Measurements from ENCODE around the gene HPS5.
"Not testable (repeated sequence)": the region's sequence is repeated elsewhere in the genome, so short reads cannot be mapped to it uniquely, and the experiment has no call there.

The HPS5 gene, protein sequence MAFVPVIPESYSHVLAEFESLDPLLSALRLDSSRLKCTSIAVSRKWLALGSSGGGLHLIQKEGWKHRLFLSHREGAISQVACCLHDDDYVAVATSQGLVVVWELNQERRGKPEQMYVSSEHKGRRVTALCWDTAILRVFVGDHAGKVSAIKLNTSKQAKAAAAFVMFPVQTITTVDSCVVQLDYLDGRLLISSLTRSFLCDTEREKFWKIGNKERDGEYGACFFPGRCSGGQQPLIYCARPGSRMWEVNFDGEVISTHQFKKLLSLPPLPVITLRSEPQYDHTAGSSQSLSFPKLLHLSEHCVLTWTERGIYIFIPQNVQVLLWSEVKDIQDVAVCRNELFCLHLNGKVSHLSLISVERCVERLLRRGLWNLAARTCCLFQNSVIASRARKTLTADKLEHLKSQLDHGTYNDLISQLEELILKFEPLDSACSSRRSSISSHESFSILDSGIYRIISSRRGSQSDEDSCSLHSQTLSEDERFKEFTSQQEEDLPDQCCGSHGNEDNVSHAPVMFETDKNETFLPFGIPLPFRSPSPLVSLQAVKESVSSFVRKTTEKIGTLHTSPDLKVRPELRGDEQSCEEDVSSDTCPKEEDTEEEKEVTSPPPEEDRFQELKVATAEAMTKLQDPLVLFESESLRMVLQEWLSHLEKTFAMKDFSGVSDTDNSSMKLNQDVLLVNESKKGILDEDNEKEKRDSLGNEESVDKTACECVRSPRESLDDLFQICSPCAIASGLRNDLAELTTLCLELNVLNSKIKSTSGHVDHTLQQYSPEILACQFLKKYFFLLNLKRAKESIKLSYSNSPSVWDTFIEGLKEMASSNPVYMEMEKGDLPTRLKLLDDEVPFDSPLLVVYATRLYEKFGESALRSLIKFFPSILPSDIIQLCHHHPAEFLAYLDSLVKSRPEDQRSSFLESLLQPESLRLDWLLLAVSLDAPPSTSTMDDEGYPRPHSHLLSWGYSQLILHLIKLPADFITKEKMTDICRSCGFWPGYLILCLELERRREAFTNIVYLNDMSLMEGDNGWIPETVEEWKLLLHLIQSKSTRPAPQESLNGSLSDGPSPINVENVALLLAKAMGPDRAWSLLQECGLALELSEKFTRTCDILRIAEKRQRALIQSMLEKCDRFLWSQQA

DNA sequence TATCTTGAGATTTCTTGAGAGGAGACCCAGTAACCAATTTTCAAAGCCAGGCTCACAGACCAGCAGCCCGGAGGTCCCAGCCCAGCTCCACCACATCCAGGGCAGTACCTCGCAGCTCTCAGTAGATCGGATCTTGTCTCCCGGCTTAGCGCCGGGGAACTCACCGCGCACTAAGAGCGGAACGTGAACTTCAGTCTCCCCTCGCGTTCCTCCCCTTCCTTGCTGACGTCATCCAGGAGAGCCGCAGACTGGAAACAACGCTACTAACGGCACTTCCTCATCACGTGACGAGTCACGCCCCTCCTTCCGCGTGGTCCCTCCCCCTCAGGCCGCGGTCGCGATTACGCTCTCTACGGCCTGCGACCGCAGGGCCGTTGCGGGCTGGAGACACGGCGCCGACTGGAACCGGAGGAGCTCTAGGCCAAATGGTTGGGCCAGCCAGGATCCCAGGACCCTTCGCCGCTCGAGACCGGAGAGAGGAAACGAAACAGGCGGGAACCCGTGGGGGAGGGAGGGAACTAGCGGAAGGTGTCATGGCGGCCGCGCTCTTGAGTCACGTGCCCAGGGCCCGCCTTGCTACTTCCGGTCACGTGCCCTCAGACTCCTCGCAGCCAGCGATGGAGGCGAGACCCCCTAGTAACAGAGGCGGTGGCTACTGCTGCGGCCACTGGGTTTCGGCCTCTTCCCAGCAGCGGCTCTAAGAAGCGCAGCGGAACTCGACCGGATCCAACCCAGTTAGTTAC is at the start of gene HPS5, which contains the start of gene GTF2H1:
TSS of gene HPS5 (minus strand) at position 172 of the 743 bp plus-strand sequence. CDS start 4,282 bp downstream, outside the sequence.
TSS of gene GTF2H1 (plus strand) at position 599 of the 743 bp plus-strand sequence. CDS start 10,508 bp downstream, outside the sequence.
- DNase-seq: peak; percentile 96

DNA sequence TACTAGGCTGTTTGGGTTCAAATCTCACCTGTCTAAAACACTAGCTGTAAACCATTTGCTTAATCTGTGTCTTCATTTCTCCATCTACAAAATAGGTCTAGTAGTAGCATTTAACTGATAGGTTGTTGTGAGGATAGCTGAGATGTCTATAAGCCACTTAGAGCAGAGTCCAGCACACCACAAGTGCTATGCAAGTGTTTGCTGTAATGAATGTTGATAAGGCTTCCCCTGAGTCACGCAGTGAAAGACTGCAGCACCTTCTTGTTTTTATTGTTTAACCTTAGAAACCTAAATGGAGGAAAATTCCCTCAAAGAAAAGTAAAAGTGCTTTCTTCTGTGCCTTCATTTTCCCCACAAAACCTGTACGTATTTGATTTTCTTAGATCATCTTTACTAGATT is 49.3 kb upstream of the HPS5 start:
- DNase-seq: no peak

DNA sequence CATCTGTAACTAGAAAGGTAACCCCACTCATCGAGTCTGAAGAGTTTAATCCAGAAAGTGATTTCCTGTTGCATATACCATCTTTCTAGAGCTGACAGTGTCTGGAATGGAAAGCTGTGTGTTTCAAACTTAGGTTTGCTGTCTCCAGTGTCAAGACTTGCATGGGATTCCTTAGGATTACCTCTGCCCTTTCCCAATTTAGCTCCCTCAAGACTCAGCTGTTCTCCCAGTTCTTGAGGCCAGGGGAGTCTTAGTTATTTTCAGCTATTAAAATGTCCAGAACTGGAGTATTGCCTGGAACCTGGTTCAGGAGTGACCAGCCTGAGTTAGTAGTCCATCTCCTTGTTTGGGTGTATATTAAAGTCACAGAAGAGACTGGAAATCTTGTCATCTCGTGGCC is 47.5 kb upstream of the HPS5 start:
- no peak for DNase-seq

DNA sequence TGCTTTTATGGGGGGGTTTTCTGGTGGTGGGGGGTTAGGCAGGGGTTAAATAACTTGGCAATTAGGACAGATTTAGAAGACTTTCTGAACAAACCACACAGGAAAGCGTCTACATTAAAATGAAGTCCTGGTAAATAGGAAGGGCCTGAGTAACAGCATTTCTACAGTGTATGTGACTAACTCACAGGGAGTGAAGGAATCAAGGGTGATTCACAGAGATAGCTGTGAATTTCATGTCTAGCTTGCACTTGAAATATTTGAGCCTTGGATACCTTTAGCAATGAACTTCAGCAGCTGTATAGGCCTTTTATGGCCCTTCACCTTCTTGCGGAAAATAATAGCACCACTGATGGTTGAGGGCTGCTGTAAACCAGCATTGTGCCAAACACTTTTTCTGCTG is 46.3 kb upstream of the HPS5 start:
- DNase-seq: no peak

DNA sequence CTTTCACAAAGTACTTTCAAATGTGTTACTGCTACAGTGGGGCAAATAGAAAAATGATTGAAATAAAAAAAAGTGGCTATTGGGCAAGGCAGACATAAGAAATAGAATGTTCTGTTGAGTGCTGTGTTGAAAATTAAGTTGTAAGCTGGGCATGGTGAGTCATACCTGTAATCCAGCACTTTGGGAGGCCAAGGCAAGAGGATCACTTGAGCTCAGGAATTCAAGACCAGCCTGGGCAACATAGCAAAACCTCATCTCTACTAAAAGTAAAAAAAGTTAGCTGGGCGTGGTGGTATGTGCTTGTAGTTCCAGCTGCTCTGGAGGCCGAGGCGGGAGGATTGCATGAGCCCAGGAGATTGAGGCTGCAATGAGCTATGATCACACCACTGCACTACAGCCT is 45.5 kb upstream of the HPS5 start:
- no peak for DNase-seq

DNA sequence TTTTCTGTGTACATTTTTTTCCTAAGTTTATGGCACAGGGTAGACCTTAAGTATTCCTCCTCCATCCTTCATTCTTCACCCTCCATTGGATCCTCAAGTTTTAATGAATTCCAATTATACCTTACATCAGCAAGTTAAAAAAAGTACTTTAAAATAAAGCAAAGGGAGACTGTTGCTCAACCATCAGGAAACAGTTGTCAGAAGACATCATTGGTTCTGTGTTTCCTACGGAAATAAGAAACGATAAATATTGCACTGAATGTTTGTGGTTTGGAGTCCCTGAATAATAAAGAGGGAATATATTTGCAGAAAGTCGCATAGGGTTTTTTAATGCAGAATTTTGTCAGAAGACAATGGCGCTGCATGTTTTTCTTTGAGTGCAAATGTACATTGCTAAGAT is 44.3 kb upstream of the HPS5 start:
- no peak for DNase-seq

DNA sequence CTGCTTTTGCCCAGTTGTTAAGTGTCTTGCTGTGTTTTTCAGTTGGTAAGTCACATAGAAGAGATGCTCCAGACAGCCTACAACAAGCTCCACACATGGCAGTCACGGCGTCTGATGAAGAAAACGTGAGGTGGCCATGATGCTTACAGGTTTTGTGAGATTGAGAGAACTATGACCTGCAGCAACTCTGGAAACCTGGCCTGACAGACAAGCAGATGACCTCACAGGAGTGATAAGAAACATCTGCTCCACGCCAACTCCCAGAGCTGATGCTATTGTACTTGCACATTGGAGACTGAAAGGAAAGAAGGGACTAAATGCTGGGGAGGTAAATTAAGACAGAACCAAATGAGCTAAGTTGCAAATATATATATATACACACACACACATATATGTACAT is 43.8 kb upstream of the HPS5 start:
- DNase-seq: no peak

DNA sequence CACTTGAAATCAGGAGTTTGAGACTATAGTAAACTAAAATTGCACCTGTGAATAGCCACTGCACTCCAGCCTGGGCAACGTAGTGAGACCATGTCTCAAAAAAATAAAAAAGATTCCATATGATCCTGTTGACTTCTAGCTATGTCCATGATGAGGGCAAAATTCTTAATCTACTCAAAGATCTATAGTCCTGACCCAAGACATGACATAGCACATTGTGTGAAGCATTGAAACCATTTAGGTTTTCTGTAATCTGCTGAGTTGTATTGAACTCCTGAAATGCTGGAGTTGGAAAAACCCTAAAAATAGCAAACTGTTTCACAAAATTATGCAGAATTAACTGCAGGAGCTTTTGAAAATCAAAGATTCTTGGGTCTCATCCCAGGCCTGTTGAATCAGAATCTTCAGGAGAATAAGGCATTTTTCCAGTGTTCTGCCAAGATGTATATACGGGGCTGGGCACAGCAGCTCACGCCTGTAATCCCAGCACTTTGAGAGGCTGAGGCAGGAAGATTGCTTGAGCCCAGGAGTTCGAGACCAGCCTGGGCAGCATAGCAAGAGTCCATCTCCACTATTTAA is 42.6 kb upstream of the HPS5 start:
- DNase-seq: no peak

DNA sequence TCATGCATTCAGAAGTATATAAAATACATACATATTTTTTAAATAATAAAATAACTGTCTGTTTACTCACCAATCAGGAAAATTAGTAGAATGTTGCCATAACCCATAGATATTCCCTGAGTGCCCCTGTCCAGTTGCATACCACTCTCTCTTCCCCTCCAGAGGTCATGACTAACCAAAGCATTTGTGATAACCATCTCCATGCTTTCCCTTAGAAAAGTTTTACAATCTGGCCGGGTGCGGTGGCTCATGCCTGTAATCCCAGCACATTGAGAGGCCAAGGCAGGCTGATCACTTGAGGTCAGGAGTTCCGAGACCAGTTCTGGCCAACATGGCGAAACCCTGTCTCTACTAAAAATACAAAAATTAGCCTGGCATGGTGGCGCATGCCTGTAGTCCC is 39.2 kb upstream of the HPS5 start:
- DNase-seq: no peak

DNA sequence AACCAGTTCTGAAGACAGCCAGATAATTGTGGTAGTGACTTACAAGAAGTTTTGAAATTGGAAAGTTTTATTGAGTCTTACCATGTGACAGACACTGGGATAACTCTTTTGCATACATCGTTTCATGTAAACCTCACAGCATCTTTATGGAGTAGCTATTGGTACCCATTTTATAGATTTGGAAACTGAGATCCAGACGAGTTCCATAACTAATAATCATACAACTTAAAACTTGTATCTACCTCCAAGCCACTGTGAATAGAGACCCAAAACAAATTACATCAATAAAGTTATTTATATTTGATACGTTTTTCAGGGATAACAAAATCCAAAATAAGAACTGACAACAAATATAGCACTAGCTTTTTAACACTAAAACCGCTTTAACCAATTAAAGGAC is 36.7 kb upstream of the HPS5 start:
- DNase-seq: no peak

DNA sequence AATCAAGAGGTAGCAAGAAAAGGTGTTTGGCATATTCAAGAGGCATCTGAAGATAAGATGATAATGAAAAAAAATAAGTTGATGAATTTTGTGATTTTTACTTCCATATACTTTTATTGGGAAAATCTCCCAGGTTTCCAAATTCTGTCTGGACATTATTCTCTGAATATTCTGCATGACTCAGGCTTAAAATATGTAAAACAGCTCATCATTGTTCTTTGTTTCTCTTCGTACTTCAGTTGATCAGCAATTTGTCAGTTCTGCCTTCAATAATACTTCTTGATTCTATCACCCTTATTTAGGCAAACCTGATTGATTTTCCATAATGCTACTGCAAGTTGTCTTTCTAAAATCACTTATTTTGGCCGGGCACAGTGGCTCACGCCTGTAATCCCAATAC is 30.6 kb upstream of the HPS5 start:
- DNase-seq: no peak

DNA sequence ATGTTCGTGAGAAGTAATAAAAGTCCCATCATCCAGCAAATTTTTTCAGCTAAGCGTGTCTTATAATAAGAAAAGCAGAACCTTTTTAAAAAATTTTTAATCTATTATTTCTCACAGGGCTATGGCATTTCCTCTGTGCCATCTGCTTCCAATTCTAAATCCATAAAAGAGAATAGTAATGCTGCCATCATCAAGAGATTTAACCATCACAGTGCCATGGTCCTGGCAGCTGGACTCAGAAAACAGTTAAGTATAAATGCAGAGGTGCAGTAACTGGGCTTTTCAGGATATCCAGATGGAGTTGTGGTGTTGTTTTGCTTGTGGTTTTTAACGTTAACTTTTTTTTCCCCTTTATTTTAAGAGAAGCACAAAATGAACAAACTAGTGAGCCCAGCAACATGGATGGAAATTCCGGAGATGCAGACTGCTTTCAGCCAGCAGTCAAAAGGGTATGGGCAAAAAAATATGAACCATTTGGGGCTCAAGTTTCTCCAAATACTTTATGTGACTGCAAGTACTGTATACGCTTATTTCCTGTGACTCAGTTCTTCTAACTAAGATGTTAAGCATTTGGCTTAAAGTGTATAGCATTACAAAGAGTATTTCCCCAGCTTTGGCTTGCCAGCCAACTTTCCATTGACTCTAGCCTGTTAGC is 25.7 kb upstream of the HPS5 start:
- no peak for DNase-seq

DNA sequence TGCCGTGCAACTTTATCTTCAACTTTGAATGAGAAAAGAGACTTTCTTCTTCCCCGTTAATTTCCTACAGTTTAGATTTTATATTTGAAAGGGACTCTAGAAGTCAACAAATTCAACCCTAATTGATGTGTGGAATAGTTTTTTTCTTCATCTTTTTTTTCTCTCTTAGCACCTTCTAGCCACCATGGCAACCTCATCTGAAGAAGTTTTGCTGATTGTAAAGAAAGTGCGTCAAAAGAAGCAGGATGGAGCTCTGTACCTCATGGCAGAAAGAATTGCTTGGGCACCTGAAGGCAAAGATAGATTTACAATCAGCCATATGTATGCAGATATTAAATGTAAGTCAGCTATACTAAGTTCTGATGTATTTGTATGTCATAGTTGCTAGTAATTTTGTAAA is 11.0 kb upstream of the HPS5 start:
- no peak for DNase-seq

DNA sequence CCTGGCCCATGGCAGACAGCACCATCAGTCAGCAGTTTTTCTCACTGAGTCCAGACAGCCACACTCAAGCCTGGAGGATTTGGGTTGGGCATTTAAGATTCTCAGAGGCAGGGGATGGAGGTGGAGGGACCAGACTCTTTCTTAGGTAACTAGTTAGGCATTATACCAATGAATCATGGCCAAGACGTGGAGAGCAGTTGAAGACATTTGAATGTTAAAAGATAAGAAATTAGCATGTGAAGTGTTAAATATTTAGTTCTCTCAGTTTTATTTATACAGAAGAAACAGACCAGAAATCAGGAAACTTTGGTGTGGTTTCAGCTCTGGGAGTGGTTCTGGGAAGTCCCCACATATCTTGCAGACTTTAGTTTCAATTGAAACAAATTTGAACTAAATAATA is 10.4 kb upstream of the HPS5 start:
- no peak for DNase-seq

DNA sequence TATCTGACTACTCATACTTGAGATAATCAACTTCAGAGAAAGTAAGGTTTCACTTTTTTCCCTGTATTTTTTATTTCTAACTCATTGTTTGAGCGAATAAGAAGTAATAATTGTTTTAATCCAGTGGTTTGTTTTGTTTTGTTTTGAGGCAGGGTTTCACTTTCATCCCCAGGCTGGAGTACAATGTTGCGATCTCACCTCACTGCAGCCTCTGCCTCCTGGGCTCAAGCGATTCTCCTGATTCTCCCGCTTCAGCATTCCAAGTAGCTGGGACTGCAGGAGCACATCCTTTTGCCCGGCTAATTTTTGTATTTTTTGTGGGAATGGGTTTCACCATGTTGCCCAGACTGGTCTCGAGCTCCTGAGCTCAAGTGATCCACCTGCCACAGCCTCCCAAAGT is 9.0 kb upstream of the HPS5 start:
- DNase-seq: no peak

DNA sequence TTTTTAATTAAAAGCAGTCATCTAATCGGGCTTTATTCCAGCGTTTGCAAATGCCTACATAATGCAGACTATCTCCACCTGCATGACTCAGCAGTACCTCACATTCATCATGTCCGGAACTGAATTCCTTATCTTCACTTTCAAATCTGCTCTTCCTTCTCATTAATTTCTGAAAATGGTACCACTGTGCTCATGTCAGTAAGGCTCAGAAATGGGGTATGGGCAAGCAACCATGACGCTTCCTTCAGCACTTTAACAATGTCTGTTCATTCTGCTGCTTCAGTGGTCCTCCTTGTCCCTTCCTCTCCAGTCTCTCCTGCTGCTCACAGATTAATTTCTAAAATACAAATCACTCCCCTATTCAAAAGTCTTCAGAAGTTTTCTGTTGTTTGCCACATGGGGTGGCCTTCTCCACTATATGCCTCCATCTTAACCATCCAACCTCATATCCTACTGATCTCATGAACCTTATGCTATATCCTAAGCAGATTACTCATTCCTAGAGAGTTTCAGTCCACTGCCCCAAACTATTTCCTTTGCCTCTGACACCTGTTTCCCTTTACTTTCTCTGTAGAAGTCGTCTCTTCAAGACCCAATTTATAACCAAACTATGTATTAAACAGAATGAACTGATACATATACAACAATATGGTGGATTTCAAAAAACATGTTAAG is 7.4 kb upstream of the HPS5 start:
- no peak for DNase-seq

DNA sequence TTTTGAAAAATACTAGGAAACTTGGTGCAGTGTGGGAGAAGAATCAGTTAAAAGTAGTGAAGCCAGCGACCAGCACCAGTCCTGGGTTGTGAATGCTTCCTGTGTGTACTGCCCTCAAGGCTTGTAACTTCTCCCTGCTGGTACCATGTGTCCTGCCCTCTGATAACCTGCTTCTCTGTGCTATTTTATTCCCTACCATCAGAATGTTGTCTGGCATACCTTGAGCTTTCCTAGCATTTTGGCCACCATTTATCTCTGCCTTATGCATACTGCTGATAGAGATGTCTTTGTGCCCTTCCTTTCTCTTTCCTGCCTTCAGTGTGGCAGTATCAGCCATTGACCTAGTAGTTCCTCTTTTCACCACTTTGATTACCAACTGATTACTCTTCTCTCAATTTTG is 2.4 kb upstream of the HPS5 start:
- DNase-seq: no peak

DNA sequence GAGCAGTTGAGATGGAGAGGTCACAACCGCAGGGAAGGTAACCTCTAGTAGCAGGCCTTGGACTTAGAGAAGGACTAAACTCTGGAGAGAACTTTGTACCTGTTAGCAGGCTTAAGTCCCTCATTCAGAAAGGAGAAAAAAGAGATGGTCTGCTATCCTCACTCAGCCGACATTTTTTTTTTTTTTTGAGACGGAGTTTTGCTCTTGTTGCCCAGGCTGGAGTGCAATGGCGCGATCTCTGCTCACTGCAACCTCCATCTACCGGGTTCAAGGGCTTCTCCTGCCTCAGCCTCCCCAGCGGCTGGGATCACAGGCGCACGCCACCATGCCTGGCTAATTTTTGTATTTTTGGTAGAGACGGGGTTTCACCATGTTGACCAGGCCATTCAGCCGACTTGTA is 1.9 kb upstream of the HPS5 start:
- not testable (repeated sequence) for DNase-seq

DNA sequence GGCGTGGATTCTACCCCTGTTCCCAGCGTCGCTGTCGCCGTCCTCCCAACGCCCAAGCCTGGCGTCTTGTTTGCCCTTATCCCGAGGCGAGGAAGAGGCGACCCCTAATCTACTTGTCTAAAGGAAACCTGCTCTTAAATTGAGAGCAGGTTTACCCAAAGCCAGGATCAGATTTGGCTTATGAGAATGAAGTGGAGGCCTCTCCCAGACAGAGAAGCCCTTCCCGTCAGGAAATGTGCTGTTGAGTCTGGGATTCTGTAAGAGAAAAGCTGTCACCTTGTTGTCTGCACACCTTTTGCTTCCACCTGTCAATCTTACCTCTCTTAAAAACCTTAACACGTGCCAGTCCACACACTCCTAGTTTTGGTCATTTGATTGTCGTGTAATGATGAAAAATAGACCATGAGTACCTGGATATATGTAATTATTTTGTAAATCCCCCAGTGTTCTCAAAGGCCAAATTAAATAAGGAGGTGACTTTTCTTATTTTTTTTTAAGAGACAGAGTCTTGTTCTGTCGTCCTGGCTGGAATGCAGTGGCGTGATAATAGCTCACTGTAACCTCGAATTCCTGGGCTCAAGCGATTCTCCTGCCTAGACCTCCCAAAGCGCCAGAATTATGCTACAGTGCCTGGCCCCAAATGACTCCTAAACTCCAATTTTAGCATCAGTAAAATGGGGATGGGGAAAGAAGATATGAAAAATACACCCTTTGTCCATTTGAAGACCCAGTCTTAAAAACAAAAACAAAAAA is 1.1 kb upstream of the HPS5 start:
- DNase-seq: no peak

DNA sequence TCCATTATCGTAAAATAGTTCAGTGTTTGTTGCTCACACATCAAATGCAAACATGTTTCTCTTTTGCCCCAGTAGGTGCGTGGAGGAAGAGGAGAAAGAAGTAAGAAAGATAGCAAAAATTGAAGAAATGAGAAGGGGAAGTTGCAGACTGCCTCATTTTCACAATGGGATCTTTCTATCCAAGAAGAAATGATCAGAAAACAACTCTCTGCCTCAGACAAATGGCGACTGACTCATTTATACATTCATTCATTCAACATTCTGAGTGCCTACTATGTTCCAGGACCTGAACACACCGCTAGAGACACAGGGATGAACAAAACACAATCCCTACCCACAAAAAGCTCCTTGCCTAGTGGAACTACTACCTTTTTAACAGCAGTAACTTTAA is 367 bp downstream of the HPS5 start:
- no peak for DNase-seq

DNA sequence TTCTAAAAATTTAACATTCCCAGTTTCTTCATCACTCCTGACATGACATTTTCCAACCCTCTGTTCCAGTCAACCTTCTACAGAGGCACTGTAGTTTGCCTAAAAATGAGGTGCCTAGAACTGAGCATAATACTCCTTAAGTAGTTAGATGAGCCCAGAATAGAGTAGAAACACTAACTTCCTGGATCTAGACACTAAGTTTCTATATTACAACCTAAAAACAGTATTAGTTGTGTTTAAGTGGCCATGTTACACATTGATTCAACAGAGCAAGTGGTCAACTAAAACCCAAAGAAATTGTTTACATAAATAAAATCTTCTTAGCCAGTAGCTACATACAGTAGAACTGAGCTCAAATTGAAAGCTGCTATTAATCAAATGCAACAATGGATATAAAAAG is 1.3 kb downstream of the HPS5 start:
- DNase-seq: no peak

Measured in activated T-cell treated with anti-CD3 and anti-CD28 coated beads, Interleukin-2, amount 50 U/mL, for 48 hours (primary cell).